ENCODE data around the gene RGS12.

DNA sequence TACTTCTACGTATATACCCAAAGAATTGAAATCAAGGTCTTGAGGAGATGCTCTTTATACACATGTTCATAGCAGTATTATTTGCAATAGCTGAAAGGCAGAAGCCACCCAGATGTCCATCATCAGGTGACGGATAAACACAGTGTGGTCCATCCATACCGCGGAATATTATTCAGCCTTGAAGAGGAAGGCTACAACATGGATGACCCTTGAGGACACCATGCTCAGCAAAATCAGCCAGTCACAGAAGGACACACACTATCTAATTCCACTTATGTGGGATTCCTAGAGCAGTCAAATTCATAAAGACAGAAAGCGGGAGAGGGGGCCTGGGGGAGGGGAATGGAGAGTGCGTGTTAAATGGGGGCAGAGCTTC, 44.5 kb downstream of the RGS12 start:
- TF ChIP-seq, protein P1, sequence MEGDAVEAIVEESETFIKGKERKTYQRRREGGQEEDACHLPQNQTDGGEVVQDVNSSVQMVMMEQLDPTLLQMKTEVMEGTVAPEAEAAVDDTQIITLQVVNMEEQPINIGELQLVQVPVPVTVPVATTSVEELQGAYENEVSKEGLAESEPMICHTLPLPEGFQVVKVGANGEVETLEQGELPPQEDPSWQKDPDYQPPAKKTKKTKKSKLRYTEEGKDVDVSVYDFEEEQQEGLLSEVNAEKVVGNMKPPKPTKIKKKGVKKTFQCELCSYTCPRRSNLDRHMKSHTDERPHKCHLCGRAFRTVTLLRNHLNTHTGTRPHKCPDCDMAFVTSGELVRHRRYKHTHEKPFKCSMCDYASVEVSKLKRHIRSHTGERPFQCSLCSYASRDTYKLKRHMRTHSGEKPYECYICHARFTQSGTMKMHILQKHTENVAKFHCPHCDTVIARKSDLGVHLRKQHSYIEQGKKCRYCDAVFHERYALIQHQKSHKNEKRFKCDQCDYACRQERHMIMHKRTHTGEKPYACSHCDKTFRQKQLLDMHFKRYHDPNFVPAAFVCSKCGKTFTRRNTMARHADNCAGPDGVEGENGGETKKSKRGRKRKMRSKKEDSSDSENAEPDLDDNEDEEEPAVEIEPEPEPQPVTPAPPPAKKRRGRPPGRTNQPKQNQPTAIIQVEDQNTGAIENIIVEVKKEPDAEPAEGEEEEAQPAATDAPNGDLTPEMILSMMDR (IDR thresholded peaks at IDR 0.05 in 8 of 11, conservative IDR thresholded peaks at IDR 0.05 in 3 of 11), result no peak
- TF ChIP-seq POLR2AphosphoS5 (IDR thresholded peaks at IDR 0.05), result no peak

Measured in spleen (tissue), 7 donors.